ENCODE data around the gene AGTRAP.
A peak's percentile ranks its signal among the peaks of the same experiment; 100 is the strongest.

AGTRAP gene

GRCh38 chr1:11788549-11789053 lies 52.7 kb downstream of the AGTRAP start:
- H2BK12ac ChIP-seq (ENCODE audit: low read length): peak overlapping the region; percentile 99
- no peak overlapping the region for H3K4me2 ChIP-seq (ENCODE audit: insufficient read depth, low read length, poor library complexity, severe bottlenecking)
- no peak overlapping the region for H3K23ac ChIP-seq (ENCODE audit: low read depth, low read length, poor library complexity)
- peaks cover 0 to 2% of the 10 kb centered on the region in 2 donors for H3K9me3 ChIP-seq (replicated peaks in 1 of 2; ENCODE audit: control insufficient read depth in 2 of 2, insufficient read depth in 1 of 2, low read depth in 1 of 2, low read length in 2 of 2)
- WGBS, 2 donors (ENCODE audit: extremely low coverage in 2 of 2, insufficient read length in 2 of 2, insufficient replicate concordance in 1 of 2): no CpG with 5 or more reads among the region's 14 CpGs
- peaks cover 2% of the 10 kb centered on the region for H3K79me1 ChIP-seq (ENCODE audit: low read depth, low read length)
- no peak overlapping the region for H2BK120ac ChIP-seq (ENCODE audit: low read depth, low read length)
- no peak overlapping the region for H2AFZ ChIP-seq (ENCODE audit: low read length)
- peaks cover 5 to 24% of the 10 kb centered on the region in 2 donors for H3K36me3 ChIP-seq (replicated peaks in 1 of 2; ENCODE audit: control insufficient read depth in 2 of 2, insufficient read depth in 2 of 2, low read length in 2 of 2)
- H3K14ac ChIP-seq (ENCODE audit: low read length): peak overlapping the region; percentile 65
- no peak for DNase-seq (ENCODE audit: low spot score)
- no peaks in the 10 kb centered on the region for H3K27me3 ChIP-seq (ENCODE audit: control insufficient read depth in 3 of 3, insufficient read depth in 3 of 3, low read depth in 1 of 3, low read length in 3 of 3)
- H3K4me1 ChIP-seq (ENCODE audit: control insufficient read depth in 2 of 2, insufficient read depth in 1 of 2, low read depth in 1 of 2, low read length in 2 of 2): peaks cover 29 to 35% of the 10 kb centered on the region in 2 donors
- H4K8ac ChIP-seq (ENCODE audit: low read depth, low read length): no peak overlapping the region
- H3K4ac ChIP-seq (ENCODE audit: low read length): peak overlapping the region; percentile 13
- peak overlapping the region; percentile 88 for H2BK15ac ChIP-seq (ENCODE audit: low read length)
- H2BK5ac ChIP-seq (ENCODE audit: low read length): peak overlapping the region; percentile 69
- H3K9ac ChIP-seq (ENCODE audit: low read depth, low read length, poor library complexity): peak overlapping the region; percentile 46
- H3K4me3 ChIP-seq (ENCODE audit: low read length in 2 of 2): no peak overlapping the region
- peak overlapping the region; percentile 82 for H3K18ac ChIP-seq (ENCODE audit: low read length)
- peak overlapping the region; percentile 91 for H2AK5ac ChIP-seq (ENCODE audit: low read depth, low read length)
- H3K27ac ChIP-seq (replicated peaks; ENCODE audit: low read length): no peak overlapping the region
- H4K91ac ChIP-seq (ENCODE audit: low read depth, low read length, poor library complexity): no peak overlapping the region

- peak overlapping the region; percentile 91 for H2AK5ac ChIP-seq (ENCODE audit: low read depth, low read length)
- H3K36me3 ChIP-seq (replicated peaks in 1 of 2; ENCODE audit: control insufficient read depth in 2 of 2, insufficient read depth in 2 of 2, low read length in 2 of 2): peaks cover 5 to 32% of the 10 kb centered on the region in 2 donors
- H3K4ac ChIP-seq (ENCODE audit: low read length): peak overlapping the region; percentile 68
- H2BK5ac ChIP-seq (ENCODE audit: low read length): peak overlapping the region; percentile 87
- H2BK120ac ChIP-seq (ENCODE audit: low read depth, low read length): no peak overlapping the region
- H3K9me3 ChIP-seq (replicated peaks in 1 of 2; ENCODE audit: control insufficient read depth in 2 of 2, insufficient read depth in 1 of 2, low read depth in 1 of 2, low read length in 2 of 2): peaks cover 0 to 2% of the 10 kb centered on the region in 2 donors
- no peak overlapping the region for H3K14ac ChIP-seq (ENCODE audit: low read length)
- H4K8ac ChIP-seq (ENCODE audit: low read depth, low read length): no peak overlapping the region
- no peak overlapping the region for H3K9ac ChIP-seq (ENCODE audit: low read depth, low read length, poor library complexity)
- peaks cover 2% of the 10 kb centered on the region for H3K79me1 ChIP-seq (ENCODE audit: low read depth, low read length)
- no peak overlapping the region for H3K23ac ChIP-seq (ENCODE audit: low read depth, low read length, poor library complexity)
- H3K27ac ChIP-seq (replicated peaks; ENCODE audit: low read length): peak overlapping the region; percentile 40
- no CpG with 5 or more reads among the region's 13 CpGs for WGBS, 2 donors (ENCODE audit: extremely low coverage in 2 of 2, insufficient read length in 2 of 2, insufficient replicate concordance in 1 of 2)
- H3K27me3 ChIP-seq (ENCODE audit: control insufficient read depth in 3 of 3, insufficient read depth in 3 of 3, low read depth in 1 of 3, low read length in 3 of 3): no peaks in the 10 kb centered on the region
- no peak for DNase-seq (ENCODE audit: low spot score)
- H4K91ac ChIP-seq (ENCODE audit: low read depth, low read length, poor library complexity): no peak overlapping the region
- H3K18ac ChIP-seq (ENCODE audit: low read length): peak overlapping the region; percentile 27
- no peak overlapping the region for H3K4me2 ChIP-seq (ENCODE audit: insufficient read depth, low read length, poor library complexity, severe bottlenecking)
- H2AFZ ChIP-seq (ENCODE audit: low read length): peak overlapping the region; percentile 44
- H3K4me3 ChIP-seq (ENCODE audit: low read length in 2 of 2): no peak overlapping the region
- no peak overlapping the region for H2BK12ac ChIP-seq (ENCODE audit: low read length)
- peaks cover 29 to 35% of the 10 kb centered on the region in 2 donors for H3K4me1 ChIP-seq (ENCODE audit: control insufficient read depth in 2 of 2, insufficient read depth in 1 of 2, low read depth in 1 of 2, low read length in 2 of 2)
- H2BK15ac ChIP-seq (ENCODE audit: low read length): peak overlapping the region; percentile 88
Measured at GRCh38 chr1:11789126-11790067, 53.5 kb downstream of the AGTRAP start.

GRCh38 chr1:11790101-11790879 lies 54.4 kb downstream of the AGTRAP start:
- WGBS, 2 donors (ENCODE audit: extremely low coverage in 2 of 2, insufficient read length in 2 of 2, insufficient replicate concordance in 1 of 2): no CpG with 5 or more reads among the region's 20 CpGs

More at GRCh38 chr1:11790101-11790879, 54.4 kb downstream of the AGTRAP start:
- H2BK15ac ChIP-seq (ENCODE audit: low read length): no peak overlapping the region
- peaks cover 0 to 2% of the 10 kb centered on the region in 2 donors for H3K9me3 ChIP-seq (replicated peaks in 1 of 2; ENCODE audit: control insufficient read depth in 2 of 2, insufficient read depth in 1 of 2, low read depth in 1 of 2, low read length in 2 of 2)
- no peak for DNase-seq (ENCODE audit: low spot score)
- peaks cover 10 to 39% of the 10 kb centered on the region in 2 donors for H3K36me3 ChIP-seq (replicated peaks in 1 of 2; ENCODE audit: control insufficient read depth in 2 of 2, insufficient read depth in 2 of 2, low read length in 2 of 2)
- peaks cover 22 to 27% of the 10 kb centered on the region in 2 donors for H3K4me1 ChIP-seq (ENCODE audit: control insufficient read depth in 2 of 2, insufficient read depth in 1 of 2, low read depth in 1 of 2, low read length in 2 of 2)
- H2BK5ac ChIP-seq (ENCODE audit: low read length): peak overlapping the region; percentile 87
- no peak overlapping the region for H3K4me3 ChIP-seq (ENCODE audit: low read length in 2 of 2)
- H3K4ac ChIP-seq (ENCODE audit: low read length): no peak overlapping the region
- peak overlapping the region; percentile 19 for H3K23ac ChIP-seq (ENCODE audit: low read depth, low read length, poor library complexity)
- no peak overlapping the region for H3K27ac ChIP-seq (replicated peaks; ENCODE audit: low read length)
- no peaks in the 10 kb centered on the region for H3K27me3 ChIP-seq (ENCODE audit: control insufficient read depth in 3 of 3, insufficient read depth in 3 of 3, low read depth in 1 of 3, low read length in 3 of 3)
- H2BK120ac ChIP-seq (ENCODE audit: low read depth, low read length): no peak overlapping the region
- no peak overlapping the region for H4K91ac ChIP-seq (ENCODE audit: low read depth, low read length, poor library complexity)
- H3K14ac ChIP-seq (ENCODE audit: low read length): no peak overlapping the region
- no peak overlapping the region for H2AFZ ChIP-seq (ENCODE audit: low read length)
- H4K8ac ChIP-seq (ENCODE audit: low read depth, low read length): no peak overlapping the region
- H3K18ac ChIP-seq (ENCODE audit: low read length): no peak overlapping the region
- peaks cover 2% of the 10 kb centered on the region for H3K79me1 ChIP-seq (ENCODE audit: low read depth, low read length)
- no peak overlapping the region for H2BK12ac ChIP-seq (ENCODE audit: low read length)
- H2AK5ac ChIP-seq (ENCODE audit: low read depth, low read length): no peak overlapping the region
- no peak overlapping the region for H3K4me2 ChIP-seq (ENCODE audit: insufficient read depth, low read length, poor library complexity, severe bottlenecking)
- no peak overlapping the region for H3K9ac ChIP-seq (ENCODE audit: low read depth, low read length, poor library complexity)

All from neuronal stem cell (in vitro differentiated cells).